GM21619 (cell line): ENCODE data around the gene PPTC7.
"Not testable (repeated sequence)": the region's sequence is repeated elsewhere in the genome, so short reads cannot be mapped to it uniquely, and the experiment has no call there.

Experiments used
- ATAC-seq: cut with Tn5 transposase; IDR thresholded peaks from one replicate; pipeline ENCODE4 v1.9.1; 2021; ENCODE audit not compliant: unreplicated experiment

The PPTC7 gene

DNA sequence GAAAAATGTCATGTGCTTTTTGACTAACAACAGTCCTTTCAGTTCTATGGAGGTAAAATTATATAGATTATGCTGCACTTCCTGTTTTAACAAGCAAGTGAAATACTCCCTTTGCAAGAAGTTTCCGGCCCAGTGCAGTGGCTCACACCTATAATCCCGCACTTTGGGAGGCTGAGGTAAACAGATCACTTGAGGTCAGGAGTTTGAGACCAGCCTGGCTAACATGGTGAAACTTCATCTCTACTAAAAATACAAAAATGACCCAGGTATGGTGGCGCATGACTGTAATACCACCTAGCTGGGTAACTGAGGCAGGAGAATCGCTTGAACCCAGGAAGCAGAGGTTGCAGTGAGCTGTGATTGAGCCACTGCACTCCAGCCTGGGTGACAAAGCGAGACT is 20.7 kb downstream of the PPTC7 start:
- ATAC-seq, result peak; percentile 64

DNA sequence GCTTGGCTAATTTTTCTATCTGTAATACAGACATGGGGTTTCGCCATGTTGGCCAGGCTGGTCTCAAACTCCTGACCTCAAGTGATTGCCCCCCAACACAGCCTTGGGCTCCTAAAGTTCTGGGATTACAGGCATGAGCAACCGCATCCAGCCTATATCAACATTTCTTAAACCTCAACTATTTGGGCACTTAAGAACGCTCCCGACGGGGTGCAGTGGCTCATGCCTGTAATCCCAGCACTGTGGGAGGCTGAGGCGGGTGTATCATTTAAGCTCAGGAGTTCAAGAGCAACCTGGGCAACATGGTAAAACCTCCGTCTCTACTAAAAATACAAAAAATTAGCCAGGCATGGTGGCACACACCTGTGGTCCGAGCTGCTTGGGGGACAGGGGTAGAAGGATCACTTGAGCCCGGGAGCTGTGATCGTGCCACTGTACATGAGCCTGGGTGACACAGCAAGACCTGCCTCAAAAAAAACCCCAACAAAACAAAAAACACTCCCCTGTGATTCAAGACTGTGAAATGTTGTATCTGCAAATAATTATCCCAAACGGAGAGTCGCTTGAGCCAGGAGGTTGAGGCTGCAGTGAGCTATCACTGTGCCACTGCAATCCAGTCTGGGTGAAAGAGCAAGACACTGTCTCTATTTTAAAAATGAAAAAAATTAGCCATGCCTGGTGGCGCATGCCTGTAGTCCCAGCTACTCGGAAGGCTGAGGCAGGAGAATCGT is 21.5 kb downstream of the PPTC7 start:
- no peak for ATAC-seq

DNA sequence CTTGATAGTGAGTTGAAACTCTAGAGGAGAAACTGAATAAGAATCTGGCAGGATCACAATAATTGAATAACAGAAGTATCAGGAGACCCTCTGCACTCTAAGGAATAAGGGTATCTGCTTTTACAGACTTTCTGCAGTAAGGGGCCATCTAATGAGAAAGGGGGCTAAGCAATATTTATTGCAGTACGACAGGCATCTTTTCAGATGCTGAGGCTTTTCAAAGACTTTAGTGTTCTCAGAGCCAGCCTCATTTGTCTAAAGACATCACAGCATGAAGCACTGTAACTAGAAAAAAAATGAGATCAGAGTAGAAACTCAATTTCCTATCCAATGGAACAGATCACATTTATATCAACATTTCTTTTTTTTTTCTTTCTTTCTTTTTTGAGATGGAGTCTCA is 22.2 kb downstream of the PPTC7 start:
- ATAC-seq, result no peak

DNA sequence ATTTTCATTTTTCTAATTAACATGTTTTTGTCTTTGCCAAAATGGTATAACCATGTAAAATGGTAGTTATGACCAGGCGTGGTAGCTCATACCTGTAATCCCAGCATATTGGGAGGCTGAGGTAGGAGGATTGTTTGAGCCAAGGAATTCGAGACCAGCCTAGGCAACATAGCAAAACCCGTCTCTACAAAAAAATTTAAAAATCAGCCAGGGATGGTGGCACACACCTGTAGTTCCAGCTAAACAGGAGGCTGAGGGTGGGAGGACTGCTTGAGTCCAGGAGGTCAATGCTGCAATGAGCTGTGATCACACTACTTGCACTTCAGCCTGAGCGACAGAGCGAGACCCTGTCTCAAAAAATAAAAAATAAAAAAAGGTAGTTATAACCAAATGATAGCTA is 23.1 kb downstream of the PPTC7 start:
- no peak for ATAC-seq

DNA sequence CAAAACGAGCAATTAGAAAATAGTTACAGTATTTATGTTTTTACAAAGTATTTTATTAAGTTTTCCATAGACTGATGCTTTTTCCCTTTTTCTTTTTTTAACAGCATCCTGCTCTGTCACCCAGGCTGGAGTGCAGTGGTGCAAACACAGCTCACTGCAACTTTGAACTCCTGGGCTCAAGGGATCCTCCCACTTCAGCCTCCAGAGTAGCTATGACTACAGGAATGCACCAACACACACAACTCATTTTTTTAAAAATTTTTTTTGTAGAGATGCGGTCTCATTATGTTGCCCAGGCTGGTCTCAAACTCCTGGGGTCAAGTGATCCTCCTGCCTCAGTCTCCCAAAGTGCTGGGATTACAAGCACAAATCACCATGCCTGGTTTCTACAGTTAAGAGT is 24.2 kb downstream of the PPTC7 start:
- ATAC-seq, result not testable (repeated sequence)

DNA sequence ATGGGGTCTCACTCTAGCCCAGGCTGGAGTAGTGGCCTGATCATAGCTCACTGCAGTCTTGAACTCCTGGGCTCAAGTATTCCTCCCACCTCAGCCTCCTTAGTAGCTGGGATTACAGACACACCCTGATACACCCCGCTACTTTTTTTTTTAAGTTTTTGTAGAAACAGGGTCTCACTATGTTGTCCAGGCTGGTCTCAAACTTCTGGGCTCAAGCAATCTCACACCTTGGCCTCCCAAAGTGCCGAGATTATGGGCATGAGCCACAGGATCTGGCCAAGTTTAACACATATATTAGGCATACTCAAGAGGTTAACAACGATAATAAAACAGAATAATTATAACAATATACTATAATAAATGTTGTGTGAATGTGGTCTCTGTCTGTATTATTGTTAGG is 25.8 kb downstream of the PPTC7 start:
- ATAC-seq, result no peak

DNA sequence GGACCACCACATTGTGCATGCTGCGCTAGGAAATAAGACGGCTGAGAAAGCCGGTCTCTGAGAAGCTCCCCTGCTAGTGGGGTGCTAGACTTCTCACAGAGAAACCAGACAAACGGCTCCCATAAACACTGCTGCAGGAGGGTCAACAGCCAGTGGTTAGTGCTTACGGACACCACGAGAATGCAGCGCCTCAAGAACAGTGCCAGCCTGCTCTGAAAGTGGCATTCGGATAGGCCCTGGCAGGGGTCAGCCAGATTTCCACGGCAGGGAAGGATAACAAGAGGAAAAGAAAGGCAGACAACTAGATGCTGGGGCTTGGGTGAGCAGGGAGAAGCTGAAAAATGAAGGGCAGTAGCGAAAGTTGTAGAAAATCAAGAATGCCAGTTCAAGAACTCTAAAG is 26.4 kb downstream of the PPTC7 start:
- ATAC-seq, result no peak

DNA sequence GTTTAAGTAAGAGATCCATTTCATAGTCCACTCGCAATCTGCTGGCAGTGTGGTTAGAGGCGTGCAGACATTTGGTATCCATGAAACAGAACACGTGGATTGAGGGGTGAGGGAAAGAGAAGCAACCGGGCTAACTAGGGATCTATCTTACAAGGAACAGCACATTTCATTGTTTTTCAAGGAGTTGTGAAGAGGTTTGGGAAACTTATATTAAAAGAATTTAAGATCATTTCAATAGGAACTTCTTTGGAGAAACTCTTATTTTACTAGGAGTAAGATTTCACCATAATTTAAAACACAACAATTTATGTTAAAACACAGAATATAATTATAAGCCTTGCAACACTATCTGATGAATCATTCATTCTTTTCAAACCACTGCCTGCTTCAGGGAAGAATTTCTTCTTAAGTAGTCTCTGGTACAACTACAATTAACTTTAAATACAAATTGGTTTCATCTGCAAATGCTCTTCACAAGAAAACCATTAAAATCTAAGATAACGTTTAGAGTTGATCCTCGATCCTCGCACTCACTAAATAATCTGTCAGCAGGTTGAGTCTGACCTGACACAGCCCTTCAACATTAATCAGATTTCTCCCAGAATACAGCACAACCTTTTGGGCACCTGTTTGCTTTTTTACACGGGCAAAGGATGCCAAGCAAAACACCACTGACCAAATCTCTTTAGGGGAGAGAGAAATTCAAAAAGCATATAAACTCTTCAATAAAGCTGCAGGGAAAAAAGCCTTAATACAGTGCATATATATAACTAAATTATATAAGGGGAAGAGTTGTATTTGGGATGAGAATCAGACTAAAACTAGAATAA is 27.3 kb downstream of the PPTC7 start:
- ATAC-seq, result no peak

DNA sequence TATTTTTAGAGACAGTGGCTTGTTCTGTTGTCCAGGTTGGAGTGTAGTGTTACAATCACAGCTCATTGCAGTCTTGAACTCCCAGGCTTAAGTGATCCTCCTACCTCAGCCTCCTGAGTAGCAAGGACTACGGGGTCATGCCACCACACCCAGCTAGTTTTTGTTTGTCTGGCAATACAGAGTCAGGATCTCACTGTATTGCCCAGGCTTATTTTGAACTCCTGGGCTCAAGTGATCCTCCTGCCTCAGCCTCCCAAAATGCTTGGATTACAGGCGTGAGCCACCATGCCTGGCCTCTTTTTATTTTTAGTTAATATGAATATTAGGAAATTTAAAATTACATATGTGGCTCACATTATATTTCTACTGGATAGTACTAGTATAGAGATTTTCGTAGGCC is 28.9 kb downstream of the PPTC7 start:
- ATAC-seq, result no peak

DNA sequence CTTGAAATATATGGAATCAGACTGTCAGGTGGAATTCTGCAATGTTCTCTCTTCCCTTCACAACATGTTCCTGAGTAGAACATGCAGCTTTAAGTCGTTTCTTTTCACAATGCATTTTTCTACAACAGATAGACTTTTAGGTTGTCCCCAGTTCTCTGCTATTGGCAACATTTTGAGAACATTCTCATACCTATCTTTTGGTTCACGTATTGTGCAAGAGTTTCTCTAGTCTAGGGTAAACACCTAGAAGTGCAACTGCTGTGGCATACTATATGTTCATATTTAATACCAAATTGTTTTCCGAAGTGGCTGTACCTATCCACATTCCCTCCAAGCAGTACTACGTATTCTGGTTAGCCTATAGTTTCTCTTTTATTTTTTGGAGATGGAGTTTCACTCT is 32.1 kb downstream of the PPTC7 start:
- no peak for ATAC-seq

DNA sequence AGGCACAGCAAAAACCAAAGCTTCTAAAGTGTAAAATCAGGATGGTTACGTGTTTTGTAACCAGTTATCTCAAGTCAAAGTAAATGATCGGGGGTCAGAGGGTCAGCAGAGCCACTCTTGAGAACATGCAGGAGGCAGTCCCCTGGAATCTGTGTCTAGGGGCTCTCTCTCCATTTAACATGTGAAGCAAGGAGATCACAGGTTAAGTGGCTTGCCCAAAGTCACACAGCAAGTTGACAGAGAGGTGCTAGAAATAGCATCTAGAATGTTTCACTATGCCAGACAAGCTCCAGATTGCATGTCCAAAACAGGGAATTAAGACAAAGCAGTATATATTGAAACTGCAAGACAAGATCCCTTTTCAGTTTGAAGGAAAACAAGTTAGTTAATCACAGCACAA is 33.4 kb downstream of the PPTC7 start:
- no peak for ATAC-seq

DNA sequence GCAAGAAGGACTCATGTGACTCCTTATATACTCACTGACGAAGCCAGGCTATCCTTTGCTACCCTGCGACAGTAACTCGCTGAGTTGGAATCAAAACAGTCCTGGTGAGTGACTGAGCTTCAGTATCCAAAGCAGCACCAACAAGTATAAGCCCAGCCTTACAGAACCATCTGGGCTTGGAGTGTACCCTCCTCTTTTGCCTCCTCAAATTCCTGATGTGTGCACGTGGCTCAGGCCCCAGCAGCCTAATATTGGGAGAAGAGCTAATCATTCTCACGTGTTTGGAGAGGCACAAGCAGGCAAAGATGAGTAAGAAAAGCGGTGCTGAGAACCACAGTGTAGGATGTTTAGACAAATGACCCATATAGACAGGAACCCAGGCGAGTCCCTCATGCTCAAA is 34.4 kb downstream of the PPTC7 start:
- no peak for ATAC-seq

DNA sequence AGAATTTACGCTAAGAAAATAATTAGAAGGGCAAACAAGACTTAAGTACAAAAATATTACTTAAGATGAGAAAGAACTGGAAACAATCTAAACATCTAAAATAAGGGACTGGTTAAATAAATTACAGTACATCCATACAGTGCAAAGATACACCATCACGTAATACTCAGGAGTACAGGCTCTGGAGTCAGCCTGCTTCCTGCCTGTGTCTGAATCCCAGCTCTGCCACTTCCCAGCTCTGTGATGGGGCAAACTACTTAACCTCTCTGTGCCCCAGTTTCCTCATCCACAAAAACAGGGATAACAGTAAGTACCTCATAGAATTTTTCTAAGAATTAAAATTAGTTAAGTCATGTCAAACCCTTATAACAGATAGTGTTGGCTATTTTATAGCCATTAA is 36.0 kb downstream of the PPTC7 start:
- no peak for ATAC-seq

DNA sequence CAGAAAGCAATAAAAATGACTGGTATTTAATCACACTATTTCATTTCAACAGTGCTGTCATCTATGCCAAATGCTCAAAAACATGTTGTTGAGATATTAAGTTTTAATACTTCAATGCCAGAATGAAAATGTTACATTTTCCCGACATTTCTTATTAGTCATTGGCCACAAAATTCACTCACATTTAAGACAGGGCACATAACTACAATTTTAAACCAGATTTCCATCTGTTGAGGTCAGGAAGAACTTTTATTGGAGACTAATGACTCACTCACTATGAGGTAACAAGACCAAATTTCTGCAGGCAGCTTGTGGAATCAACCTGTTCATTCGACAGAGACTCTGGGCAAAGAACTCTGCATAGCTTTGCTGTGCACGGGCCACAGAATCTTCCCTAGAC is 36.8 kb downstream of the PPTC7 start:
- no peak for ATAC-seq

DNA sequence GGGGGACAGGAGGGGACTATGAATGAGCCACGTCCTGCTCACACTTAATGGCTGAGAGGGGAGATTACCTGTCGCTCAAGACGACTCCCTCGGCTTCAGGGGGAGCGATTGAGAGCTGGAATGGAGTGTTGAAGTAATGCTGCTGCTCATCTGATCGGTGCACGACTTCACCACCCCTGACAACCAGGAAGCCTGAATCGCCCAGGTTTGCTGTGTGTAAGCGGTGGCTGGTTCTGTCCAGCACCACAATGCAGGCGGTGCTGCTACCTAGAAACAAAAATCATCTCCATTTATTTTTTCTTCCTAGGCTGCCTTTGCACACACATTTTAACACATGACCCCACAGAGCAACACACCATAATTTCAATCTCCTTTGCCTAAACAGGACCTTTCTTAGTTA is 37.3 kb downstream of the PPTC7 start:
- no peak for ATAC-seq

DNA sequence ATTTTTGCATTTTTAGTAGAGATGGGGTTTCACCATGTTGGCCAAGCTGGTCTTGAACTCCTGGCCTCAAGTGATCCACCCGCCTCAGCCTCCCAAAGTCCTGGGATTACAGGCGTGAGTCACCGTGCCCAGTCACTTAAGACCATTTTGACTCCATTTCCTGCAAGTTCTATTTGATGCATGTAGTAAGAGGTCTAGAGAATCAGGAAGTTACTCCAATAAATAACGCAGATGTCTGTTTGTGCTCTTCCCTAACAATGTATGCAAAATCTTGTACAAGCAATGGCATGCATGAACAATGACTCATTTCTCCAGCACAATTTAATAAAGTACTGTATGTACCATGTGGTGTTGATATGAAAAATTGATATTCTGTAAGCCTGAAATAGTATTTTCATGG is 37.9 kb downstream of the PPTC7 start:
- ATAC-seq, result not testable (repeated sequence)

DNA sequence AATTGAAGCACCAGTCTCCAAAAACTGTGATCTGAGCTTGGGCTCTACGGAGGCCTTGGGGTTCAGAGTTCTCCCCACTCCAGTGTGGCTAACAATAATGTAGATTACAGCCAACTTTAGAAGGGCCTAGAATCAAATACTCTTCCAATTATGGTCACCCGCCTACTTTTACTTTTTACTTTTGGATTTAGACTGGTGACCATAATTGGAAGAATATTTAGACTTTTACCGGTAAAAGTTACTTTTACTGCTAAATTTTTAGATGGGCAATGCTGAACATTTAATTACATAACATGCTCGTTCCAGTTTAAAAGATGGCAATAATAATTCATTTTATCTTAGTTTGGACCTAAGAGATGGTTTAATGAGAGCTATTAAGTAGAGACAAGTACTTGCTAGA is 39.2 kb downstream of the PPTC7 start:
- ATAC-seq, result no peak

DNA sequence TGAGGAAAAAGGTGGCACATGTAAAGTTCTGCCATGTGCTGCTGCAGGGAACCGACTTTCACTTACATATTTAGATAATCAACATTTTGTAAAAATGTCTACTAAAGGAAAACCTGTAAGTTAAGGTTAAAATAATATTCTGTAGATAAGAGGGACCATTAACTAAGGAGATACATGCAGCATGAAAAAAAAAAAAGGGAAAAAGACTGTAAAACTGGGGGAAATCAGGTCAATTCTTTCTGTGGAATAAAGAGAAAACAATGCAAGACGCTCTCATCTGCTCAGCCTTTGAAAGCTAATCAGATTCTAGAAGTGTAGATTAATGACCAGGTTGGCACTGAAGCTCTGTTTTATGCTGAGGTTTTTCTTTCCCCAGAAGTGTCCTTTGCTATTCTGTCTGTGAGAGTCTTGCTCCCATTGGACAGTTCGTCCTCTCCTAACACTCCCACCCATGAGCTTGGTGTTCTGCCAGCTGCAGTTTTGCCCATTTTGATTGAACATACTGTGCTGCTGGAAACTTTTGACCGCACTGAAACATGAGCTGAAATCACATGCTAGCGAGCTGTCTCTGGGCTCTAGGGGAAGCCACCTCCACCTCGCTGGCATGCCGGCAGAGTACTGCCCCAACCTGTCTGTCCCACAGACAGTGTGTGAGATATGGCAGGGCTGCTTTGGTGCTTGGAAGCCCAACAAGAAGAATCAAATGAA is 39.7 kb downstream of the PPTC7 start:
- no peak for ATAC-seq

DNA sequence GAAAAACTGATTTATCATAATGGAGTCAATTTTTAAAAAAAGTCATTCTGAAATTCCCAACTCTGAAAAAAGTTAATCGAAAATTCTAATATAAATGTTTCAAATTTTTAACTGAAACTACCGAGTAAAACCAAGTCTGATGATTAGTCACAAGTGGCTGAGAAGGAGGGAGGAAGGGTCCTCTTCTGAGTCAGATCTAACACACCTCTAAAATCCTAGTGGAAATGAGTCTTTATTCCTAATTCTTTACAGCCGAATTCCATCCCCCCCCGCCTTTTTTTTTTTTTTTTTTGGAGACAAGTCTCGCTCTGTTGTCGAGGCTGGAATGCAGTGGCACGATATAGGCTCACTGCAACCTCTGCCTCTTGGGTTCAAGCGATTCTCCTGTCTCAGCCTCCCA is 43.1 kb downstream of the PPTC7 start:
- no peak for ATAC-seq

DNA sequence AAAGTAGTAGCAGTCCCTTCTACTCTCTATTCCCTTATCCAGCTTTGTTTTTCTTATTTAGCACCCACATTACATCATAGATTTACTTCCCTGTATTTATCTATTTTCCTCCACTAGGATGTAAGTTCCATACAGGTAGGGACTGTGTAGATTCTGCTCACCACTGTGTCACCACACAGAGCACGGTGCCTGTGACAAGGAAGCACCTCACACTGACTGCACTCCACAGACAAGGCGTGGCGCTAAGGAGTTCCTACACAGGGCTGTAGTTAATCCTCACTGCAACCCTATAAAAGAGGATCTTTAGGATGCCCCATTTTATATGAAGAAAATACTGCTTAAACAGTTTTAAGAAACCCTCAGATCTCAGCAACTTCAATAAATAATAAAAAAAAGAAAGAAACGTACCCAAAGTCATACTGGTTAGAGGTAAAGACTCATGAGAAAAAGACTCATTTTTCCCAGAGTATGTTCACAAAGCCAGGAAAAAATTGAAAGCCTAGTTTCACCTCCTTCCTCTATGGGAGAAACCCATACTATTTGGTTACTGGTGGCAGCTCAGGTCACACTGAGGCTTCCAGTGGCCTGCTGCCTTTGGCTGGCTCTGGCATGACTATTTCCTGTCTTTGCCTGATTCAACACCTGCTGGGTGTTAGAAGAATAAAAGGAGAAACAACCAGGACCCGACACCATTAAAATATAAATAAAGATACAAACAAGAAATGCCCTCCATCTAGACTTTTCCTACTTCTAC is 44.1 kb downstream of the PPTC7 start:
- no peak for ATAC-seq
